ENCODE results near the gene ZAP70.

Gene ZAP70

GRCh38 chr2:97784953-97785352 lies 71.6 kb downstream of the ZAP70 start:
- no peak for DNase-seq (ENCODE audit: low read depth, low spot score)

- no peak for DNase-seq (ENCODE audit: low read depth, low spot score)
Observed at GRCh38 chr2:97785818-97786217, 72.4 kb downstream of the ZAP70 start.

GRCh38 chr2:97788986-97789644 lies 75.7 kb downstream of the ZAP70 start:
- no peak for DNase-seq (ENCODE audit: low read depth, low spot score)
